HG03378 (cell line): ENCODE results near the gene PCP4.
"Not testable (repeated sequence)": the region's sequence is repeated elsewhere in the genome, so short reads cannot be mapped to it uniquely, and the experiment has no call there.

ENCODE experiments used
- ATAC-seq: cut with Tn5 transposase; IDR thresholded peaks from one replicate; pipeline ENCODE4 v1.9.1; 2021; ENCODE audit warnings: mild to moderate bottlenecking, moderate library complexity; ENCODE audit not compliant: unreplicated experiment

Gene PCP4

GRCh38 chr21:39863111-39863510, 4.1 kb upstream of the PCP4 start:
- ATAC-seq, result no peak

DNA sequence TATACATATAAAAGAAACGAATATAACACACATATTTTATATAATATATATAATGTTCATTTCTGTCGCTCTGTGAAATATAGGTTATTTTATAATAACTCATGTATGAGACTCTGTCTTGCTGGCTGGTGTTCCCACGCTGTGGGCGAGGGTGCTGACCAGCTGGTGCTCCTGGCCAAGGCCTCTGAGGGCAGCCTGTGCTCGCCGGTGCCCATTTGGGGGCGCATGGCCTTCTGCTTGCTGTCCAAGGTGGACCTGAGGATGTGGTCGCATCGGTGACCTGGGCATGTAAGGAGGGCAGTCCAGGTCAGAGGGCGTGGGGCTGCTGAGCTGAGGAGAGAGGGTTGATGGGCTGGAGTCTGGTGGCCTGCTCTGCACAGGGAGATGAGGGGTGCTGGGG, 1.1 kb upstream of the PCP4 start:
- ATAC-seq, result no peak

GRCh38 chr21:39869141-39869818, 2.0 kb downstream of the PCP4 start:
- no peak for ATAC-seq

DNA sequence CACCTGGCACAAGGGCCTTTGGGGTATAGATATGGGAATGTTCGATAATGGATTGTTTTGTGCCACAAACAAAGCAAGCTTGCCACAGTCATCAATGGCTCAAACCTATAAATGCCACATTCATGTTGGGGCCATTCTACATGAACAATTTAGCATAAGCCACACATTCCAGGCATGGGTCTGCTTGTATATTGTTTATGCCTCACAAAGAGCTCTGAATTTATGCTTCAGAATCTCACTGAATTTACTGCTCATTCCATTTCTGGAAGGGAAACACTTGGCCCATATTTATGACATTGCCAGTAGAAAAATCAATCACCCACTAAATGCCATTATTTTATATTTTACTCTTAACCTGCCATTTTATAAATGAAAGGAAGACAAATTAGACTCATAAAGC, 6.4 kb downstream of the PCP4 start:
- no peak for ATAC-seq

DNA sequence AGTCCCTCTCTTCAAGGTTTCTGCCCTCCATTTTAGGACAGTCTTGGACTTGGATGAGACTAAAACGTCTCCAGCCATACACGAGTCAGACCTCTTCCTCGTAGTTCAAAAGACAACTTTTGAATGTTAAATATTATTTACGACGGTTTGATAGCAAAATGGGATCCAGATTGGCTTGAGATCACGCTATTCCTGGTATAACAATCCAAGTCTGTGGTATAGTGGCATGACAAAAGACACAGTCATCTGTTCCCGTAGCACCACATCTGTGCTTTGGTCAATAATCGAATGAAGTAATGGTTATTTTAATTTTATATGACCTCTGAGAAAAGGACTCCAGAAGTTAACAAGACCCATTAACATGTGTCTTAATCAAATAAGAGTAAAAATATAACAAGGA, 7.0 kb downstream of the PCP4 start:
- ATAC-seq, result no peak

DNA sequence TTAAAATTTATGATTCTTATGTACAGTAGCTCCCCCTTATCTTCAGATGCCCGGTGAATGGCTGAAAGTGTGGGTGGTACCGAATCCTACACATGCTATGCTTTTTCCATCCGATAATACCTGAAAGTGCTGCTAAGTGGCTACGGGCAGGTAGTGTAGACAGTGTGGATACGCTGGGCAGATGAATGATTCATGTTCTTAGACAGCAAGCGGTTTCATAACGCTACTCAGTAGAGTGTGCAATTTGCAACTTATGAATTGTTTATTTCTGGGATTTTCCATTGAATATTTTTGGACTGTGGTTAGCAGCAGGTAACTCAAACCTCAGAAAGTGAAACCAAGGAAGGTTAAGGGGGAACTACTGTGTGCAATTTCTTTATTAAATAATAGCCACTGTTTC, 7.5 kb downstream of the PCP4 start:
- no peak for ATAC-seq

DNA sequence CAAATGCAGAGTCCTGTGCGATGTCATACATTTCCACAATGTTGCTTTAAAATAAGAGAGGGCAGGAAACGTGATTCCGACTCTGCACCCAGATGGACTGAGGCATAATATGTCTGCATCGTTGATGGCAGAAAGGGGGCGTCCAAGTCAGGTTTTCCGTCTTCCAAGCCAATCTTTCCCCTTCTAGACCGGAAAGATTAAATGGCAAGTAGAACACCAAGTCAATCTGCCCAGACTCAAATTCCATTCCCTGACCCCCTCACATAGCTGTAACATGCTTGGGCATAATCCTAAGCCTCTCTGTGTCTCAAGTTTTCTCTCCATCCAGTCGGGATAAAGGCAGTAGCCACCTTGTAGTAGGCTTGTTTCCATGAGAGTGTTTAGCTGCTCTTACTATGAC, 14.4 kb downstream of the PCP4 start:
- ATAC-seq, result no peak

GRCh38 chr21:39882151-39882838, 15.1 kb downstream of the PCP4 start:
- ATAC-seq, result no peak

DNA sequence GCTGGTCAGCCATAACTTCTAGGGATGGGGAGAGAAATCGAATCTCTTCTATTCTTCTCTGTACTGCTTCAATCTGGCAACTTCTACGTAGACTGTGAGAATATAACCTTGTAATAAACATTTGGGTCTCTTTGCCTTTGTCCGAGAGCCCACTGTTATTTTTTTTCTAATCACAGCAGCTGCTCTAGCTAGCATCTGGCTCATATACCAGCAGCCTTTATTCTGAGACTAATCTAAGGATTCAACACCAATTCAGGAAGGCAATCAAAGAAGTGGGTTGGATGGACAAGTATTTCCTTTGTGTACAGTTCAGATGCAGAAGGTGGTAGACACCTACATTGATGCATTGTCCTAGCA, 15.6 kb downstream of the PCP4 start:
- no peak for ATAC-seq

DNA sequence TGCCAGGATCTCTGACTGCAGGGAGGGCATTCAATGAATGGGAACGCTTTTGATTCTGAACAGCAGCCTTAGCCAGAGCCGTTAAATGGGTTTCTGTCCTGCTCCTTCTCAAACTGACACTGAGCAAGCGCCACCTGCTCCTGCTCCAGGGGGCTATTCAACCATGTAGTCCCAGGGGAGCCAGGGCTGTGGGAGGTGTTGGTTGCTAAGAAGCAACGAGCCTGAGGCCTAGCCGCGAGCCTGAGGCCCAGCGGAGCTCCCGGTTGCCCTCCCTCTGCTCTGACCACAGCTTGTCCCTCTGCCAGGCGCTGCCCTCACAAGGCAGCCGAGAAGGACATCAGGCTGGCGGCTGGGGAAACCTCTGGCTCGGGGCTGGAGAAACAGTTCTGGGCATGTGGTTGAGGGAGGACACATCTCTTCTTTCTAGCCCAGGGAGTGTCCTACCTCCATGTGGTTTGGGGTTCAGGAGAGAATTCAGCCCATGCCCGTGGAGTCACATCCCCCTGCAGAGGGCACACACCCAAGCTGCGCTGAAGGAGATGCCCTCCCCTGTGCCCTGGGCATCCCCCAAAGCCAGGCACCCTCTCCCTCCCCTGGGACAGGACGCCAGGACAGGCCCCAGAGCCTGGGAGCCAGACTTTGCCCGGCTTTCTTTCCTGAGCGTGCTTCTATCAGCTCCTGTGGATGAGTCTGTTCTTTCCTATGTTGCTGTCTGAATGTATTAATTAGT, 18.0 kb downstream of the PCP4 start:
- no peak for ATAC-seq

DNA sequence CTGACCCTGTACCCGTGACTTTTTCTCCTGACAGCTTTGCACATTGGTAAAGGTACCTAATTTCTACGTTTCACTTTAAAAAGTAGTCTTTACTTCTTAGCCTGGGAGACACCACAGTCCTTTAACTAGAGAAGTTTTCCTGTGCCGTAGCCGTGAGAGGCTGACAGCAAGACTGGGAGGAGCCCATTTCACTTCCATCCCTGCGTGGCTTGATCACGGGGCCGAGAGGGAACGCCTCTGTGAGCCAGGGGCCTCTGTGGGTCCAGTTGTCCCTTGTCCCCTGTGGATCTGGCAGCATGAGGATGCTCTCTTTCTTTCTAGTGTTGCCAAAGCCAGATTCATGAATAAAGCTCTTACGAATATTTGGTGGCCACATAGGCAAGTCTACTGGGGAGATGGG, 21.6 kb downstream of the PCP4 start:
- ATAC-seq, result no peak

DNA sequence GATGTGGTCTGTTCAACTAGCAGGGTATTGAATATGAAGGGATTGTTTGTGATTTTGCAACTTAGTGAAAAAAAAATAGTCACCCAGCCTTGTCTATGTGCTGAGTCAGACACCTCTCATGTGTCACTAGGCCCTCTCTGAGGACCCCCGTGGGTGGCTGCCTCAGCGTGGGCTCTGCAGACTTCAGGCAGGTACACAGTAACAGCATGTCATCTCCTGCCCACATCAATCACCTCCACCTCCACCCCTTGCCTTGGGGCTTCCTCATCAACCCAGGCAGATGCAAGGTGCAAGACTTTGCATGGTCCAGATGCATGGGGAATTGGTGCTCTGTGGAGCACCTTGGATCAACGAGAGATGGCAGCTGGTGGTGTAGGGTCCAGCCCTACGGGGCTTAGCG, 23.9 kb downstream of the PCP4 start:
- ATAC-seq, result no peak

DNA sequence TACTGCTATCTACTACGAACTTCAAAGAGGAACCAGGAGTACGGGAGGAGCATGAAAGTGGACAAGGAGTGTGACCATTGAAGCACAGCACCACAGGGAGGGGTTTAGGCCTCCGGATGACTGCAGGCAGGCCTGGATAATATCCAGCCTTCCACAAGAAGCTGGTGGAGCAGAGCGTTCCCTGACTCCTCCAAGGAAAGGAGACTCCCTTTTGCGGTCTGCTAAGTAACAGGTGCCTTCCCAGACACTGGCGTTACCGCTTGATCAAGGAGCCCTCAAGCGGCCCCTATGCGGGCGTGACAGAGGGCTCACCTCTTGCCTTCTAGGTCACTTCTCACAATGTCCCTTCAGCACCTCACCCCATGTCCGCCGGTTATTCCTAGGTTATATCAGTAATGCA, 24.6 kb downstream of the PCP4 start:
- ATAC-seq, result not testable (repeated sequence)

GRCh38 chr21:39900491-39900890, 33.3 kb downstream of the PCP4 start:
- ATAC-seq, result no peak

- ATAC-seq, result no peak
These were observed 33.7 kb downstream of the PCP4 start for GRCh38 chr21:39900911-39901310.

GRCh38 chr21:39902986-39903385, 35.7 kb downstream of the PCP4 start:
- no peak for ATAC-seq

- ATAC-seq, result no peak
These were observed 37.2 kb downstream of the PCP4 start for GRCh38 chr21:39904457-39904856.

- ATAC-seq, result no peak
These were observed 41.2 kb downstream of the PCP4 start for GRCh38 chr21:39908265-39908923.

- ATAC-seq, result no peak
These were observed 44.3 kb downstream of the PCP4 start for GRCh38 chr21:39911286-39912199.

GRCh38 chr21:39913706-39914305, 46.6 kb downstream of the PCP4 start:
- ATAC-seq, result no peak
